OCI-M1 (cell line): ENCODE measurements around the gene SASS6.
"Not testable (repeated sequence)": the region's sequence is repeated elsewhere in the genome, so short reads cannot be mapped to it uniquely, and the experiment has no call there.

ENCODE experiments used
- DNase-seq: peaks from one replicate; lab custom pipeline; 2025; lab: John Stamatoyannopoulos, UW

SASS6 gene

DNA sequence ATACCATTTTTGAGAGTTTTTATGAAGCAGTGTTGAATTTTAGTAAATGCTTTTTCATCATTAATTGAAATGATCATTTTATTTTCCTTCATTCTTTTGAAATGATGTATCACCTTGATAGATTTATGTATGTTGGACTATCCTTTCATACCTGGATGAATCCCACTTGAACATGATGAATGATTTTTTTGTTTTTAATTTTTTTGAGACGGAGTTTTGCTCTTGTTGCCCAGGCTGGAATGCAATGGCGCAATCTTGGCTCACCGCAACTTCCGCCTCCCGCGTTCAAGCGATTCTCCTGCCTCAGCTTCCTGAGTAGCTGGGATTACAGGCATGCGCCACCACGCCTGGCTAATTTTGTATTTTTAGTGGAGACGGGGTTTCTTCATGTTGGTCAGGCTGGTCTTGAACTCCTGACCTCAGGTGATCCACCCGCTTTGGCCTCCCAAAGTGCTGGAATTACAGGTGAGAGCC lies 85.5 kb downstream of the SASS6 start:
- not testable (repeated sequence) for DNase-seq

DNA sequence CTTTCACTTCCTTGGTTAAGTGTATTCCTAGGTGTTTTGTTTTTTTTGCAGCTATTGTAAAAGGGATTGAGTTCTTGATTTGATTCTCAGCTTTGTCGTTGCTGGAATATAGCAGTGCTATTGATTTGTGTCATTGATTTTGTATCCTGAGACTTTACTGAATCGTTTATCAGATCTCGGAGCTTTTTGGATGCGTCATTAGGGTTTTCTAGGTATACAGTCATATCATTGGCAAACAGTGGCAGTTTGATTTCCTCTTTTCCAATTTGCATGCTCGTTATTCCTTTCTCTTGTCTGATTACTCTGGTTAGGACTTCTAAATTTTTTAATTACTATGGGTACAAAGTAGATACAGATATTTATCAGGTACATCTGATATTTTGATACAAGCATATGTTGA lies 87.5 kb downstream of the SASS6 start:
- no peak for DNase-seq

DNA sequence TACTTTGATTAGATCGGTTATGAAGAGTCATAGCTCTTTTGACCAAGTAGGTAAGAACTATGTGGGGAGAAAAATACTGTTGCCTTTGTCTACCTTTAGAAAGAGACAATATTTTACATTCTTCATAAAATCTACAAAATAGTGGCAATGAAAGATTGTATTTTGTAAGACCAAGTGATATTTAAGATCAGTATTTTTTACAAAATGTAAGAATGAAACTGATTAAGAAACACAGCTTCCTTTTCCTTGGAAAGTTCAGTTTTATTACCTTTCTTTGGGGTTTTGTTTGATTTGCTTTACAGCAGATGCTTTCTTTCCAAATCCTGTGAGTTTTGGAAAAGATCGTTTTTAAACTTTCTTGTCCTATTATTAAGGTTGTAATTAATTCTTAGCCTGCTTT lies 93.1 kb downstream of the SASS6 start:
- DNase-seq = peak; percentile 45

DNA sequence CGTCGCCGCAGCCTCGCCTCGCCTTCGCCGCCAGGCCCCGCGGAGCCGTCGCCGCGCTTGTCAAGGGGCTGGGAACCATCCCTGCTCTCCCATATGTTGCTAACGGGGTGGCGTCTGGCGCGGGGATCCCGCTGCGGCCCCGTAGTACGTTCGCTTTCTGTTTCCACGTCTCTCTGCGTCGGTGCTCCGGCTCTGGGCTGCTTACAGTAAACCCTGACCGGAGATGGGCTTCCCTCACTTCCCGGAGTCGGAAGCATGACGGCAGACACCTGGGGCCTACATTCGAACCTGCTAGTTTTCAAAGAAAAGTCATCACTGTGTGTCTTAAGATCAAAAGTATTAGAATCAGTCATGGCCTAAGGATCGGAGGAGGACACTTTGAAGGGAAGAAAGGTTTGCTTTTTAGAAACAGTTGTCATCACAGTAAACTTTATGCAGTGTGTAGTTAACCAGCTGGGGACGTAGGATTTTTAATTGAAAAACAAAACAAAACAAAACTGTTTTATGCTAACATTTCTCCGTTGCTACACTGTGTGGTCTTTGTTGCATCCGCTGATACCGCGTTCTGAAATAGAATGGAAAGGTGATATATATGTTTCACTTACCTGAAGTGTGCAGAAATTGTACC lies 94.0 kb downstream of the SASS6 start:
- DNase-seq = peak; percentile 70

GRCh38 chr1:100037927-100038659 lies 94.6 kb downstream of the SASS6 start:
- peak; percentile 93 for DNase-seq

- DNase-seq = no peak
Measured at GRCh38 chr1:100037656-100037926, 95.1 kb downstream of the SASS6 start.

DNA sequence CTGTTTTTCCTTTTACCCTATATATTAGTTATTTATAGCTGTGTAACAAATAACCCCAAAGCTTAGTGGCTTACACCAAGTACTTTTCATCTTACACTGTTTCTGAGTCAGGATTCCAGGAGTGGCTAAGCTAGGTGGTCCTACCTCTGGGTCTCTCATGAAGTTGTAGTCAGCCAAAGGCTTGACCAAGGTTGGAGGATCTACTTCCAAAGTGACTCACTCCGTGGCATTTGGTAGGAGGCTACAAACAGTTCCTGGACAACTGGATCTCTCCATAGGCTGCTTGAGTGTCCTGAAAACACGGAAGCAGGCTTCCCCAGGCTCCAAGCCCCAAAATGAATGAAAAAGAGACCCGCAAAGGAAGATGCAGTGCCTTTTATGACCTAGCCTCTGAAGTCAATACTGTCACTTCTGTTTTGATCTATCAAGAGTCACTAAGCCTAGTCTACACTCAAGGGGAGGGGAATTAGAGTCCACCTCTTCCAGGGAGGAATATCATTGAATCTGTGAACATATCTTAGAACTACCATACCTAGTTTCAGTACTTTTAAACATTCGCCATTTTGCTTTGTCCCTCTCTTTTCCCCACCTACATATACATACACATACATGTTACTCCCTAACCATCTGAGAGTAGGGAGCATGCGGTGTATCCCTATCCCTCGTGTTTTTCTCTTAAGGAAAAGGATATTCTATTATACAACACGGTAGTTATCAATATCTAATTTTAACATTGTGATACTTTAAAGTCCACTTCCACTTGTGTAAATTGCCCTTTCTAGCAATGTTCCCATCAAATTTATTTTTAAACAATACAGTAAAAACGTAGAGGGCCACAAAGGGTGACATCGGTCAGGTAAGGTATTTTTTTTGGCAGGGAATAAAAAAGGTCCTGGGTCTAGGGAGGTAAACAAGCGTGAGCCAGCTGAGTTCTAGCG lies 95.7 kb downstream of the SASS6 start:
- DNase-seq = peak; percentile 55

- no peak for DNase-seq
Measured at GRCh38 chr1:100035214-100035613, 97.5 kb downstream of the SASS6 start.

- peak; percentile 68 for DNase-seq
Measured at GRCh38 chr1:100034470-100034869, 98.3 kb downstream of the SASS6 start.
